GM23338 (cell line): ENCODE data around the gene GRIK5.

Source experiments
- CREB1 ChIP-seq: fragments of 250-450 bp; sonication (Bioruptor Pico); IDR thresholded peaks from 2 replicates; pipeline ENCODE4 v1.5.0; 2020; ENCODE audit warnings: low read depth, mild to moderate bottlenecking, moderate library complexity
- EZH2 ChIP-seq: fragments of 200-600 bp; sonication (generic); IDR thresholded peaks from one replicate; pipeline ENCODE4 v1.8.0; 2017; ENCODE audit warnings: antibody characterized with exemption, mild to moderate bottlenecking, low read depth; ENCODE audit not compliant: unreplicated experiment
- EZH2phosphoT487 ChIP-seq: fragments of 200-600 bp; sonication (generic); IDR thresholded peaks from one replicate; pipeline ENCODE4 v1.8.1; 2018; ENCODE audit warnings: antibody characterized with exemption; ENCODE audit not compliant: unreplicated experiment
- JUNB ChIP-seq: IDR thresholded peaks from one replicate; pipeline ENCODE4 v1.6.1; 2016; ENCODE audit warnings: antibody characterized with exemption; ENCODE audit not compliant: unreplicated experiment
- NANOG ChIP-seq: IDR thresholded peaks from 2 replicates; pipeline ENCODE4 v1.6.1; 2016; ENCODE audit warnings: antibody characterized with exemption, borderline replicate concordance
- POLR2AphosphoS5 ChIP-seq: IDR thresholded peaks from 2 replicates; pipeline ENCODE4 v1.6.1; 2016; ENCODE audit warnings: antibody characterized with exemption, low read depth
- STAT1 ChIP-seq: IDR thresholded peaks from one replicate; pipeline ENCODE4 v1.6.1; 2016; ENCODE audit warnings: antibody characterized with exemption; ENCODE audit not compliant: unreplicated experiment
- ZNF114 ChIP-seq: fragments of 250-450 bp; sonication (Bioruptor Pico); IDR thresholded peaks from 2 replicates; pipeline ENCODE4 v1.5.0; 2020; ENCODE audit warnings: mild to moderate bottlenecking, moderate library complexity
- TF ChIP-seq, protein P1 (sequence below), 2 experiments: fragments of 200-600 bp in 1 of 2; sonication (generic) in 1 of 2; conservative IDR thresholded peaks; 2 replicates each; pipeline versions ENCODE4 v1.5.1 to v1.6.1; 2016 to 2017; ENCODE audit warnings: antibody characterized with exemption in 2 of 2, low read depth in 2 of 2, mild to moderate bottlenecking in 2 of 2, moderate library complexity in 1 of 2
- TF ChIP-seq, protein P2 (sequence below): IDR thresholded peaks from one replicate; pipeline ENCODE4 v1.6.1; 2018; ENCODE audit warnings: antibody characterized with exemption; ENCODE audit not compliant: unreplicated experiment
- TF ChIP-seq, protein P3 (sequence below): IDR thresholded peaks from 2 replicates; pipeline ENCODE4 v1.6.1; 2016; ENCODE audit warnings: antibody characterized with exemption

DNA sequence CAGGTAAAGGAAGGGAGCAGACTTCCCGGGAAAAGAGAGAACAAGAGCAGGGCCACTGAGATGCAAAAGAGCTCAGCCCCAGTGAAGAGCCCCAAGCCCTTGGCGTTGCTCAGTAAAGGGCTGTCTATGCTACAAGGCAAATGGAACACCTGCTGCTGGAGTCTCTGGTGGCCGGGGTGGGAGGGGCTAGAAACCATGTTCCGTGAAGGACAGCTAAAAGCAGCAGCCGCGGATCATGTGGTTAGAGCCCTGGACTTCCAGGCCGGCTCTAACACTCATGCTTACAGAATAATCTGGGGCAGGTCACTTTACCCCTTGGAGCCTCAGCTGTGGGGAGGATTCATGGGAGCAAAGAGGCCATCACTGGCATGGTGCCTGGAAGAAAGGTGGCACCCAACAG, 44.4 kb upstream of the GRIK5 start:
- TF ChIP-seq POLR2AphosphoS5, result no peak
- TF ChIP-seq, protein P1, sequence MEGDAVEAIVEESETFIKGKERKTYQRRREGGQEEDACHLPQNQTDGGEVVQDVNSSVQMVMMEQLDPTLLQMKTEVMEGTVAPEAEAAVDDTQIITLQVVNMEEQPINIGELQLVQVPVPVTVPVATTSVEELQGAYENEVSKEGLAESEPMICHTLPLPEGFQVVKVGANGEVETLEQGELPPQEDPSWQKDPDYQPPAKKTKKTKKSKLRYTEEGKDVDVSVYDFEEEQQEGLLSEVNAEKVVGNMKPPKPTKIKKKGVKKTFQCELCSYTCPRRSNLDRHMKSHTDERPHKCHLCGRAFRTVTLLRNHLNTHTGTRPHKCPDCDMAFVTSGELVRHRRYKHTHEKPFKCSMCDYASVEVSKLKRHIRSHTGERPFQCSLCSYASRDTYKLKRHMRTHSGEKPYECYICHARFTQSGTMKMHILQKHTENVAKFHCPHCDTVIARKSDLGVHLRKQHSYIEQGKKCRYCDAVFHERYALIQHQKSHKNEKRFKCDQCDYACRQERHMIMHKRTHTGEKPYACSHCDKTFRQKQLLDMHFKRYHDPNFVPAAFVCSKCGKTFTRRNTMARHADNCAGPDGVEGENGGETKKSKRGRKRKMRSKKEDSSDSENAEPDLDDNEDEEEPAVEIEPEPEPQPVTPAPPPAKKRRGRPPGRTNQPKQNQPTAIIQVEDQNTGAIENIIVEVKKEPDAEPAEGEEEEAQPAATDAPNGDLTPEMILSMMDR (conservative IDR thresholded peaks at IDR 0.05; ENCODE audit: low read depth in 2 of 2), result no peak
- TF ChIP-seq, protein P2, sequence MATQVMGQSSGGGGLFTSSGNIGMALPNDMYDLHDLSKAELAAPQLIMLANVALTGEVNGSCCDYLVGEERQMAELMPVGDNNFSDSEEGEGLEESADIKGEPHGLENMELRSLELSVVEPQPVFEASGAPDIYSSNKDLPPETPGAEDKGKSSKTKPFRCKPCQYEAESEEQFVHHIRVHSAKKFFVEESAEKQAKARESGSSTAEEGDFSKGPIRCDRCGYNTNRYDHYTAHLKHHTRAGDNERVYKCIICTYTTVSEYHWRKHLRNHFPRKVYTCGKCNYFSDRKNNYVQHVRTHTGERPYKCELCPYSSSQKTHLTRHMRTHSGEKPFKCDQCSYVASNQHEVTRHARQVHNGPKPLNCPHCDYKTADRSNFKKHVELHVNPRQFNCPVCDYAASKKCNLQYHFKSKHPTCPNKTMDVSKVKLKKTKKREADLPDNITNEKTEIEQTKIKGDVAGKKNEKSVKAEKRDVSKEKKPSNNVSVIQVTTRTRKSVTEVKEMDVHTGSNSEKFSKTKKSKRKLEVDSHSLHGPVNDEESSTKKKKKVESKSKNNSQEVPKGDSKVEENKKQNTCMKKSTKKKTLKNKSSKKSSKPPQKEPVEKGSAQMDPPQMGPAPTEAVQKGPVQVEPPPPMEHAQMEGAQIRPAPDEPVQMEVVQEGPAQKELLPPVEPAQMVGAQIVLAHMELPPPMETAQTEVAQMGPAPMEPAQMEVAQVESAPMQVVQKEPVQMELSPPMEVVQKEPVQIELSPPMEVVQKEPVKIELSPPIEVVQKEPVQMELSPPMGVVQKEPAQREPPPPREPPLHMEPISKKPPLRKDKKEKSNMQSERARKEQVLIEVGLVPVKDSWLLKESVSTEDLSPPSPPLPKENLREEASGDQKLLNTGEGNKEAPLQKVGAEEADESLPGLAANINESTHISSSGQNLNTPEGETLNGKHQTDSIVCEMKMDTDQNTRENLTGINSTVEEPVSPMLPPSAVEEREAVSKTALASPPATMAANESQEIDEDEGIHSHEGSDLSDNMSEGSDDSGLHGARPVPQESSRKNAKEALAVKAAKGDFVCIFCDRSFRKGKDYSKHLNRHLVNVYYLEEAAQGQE, result no peak
- no peak for TF ChIP-seq EZH2
- no peak for TF ChIP-seq JUNB
- TF ChIP-seq CREB1, result no peak
- no peak for TF ChIP-seq STAT1
- no peak for TF ChIP-seq NANOG
- TF ChIP-seq, protein P3, sequence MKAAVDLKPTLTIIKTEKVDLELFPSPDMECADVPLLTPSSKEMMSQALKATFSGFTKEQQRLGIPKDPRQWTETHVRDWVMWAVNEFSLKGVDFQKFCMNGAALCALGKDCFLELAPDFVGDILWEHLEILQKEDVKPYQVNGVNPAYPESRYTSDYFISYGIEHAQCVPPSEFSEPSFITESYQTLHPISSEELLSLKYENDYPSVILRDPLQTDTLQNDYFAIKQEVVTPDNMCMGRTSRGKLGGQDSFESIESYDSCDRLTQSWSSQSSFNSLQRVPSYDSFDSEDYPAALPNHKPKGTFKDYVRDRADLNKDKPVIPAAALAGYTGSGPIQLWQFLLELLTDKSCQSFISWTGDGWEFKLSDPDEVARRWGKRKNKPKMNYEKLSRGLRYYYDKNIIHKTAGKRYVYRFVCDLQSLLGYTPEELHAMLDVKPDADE, result no peak
- no peak for TF ChIP-seq ZNF114
- no peak for TF ChIP-seq EZH2phosphoT487
